Suprapubic skin (tissue), 4 donors: ENCODE data around the gene LIPI. TPM values are rescaled to one million over a fixed set of nuclear protein-coding genes. Genes with fewer than 3 reads are reported as not detected.
A peak's percentile ranks its signal among the peaks of the same experiment; 100 is the strongest.

Source experiments
- DNase-seq, 2 donors: peaks; one replicate each; pipeline ENCODE4 v3.0.0-alpha.2; 2019; ENCODE audit warnings: low spot score in 2 of 2
- H3K27ac ChIP-seq: fragments of 200-600 bp; sonication (generic); one replicate; pipeline ENCODE4 v1.5.1; 2019
- H3K27me3 ChIP-seq: fragments of 200-600 bp; sonication (generic); one replicate; pipeline ENCODE4 v1.5.1; 2019
- H3K36me3 ChIP-seq: fragments of 200-600 bp; sonication (generic); one replicate; pipeline ENCODE4 v1.5.1; 2019
- H3K4me1 ChIP-seq: fragments of 200-600 bp; sonication (generic); one replicate; pipeline ENCODE4 v1.5.1; 2019
- H3K4me3 ChIP-seq: fragments of 200-600 bp; sonication (generic); one replicate; pipeline ENCODE4 v1.5.1; 2019; ENCODE audit warnings: mild to moderate bottlenecking
- H3K9me3 ChIP-seq: fragments of 200-600 bp; sonication (generic); one replicate; pipeline ENCODE4 v1.5.1; 2019
- EP300 ChIP-seq: sonication (generic); formaldehyde crosslinking; IDR thresholded peaks from one replicate; pipeline ENCODE4 v1.6.1; 2017; ENCODE audit warnings: antibody characterized with exemption
- POLR2A ChIP-seq, 2 donors: fragments of 450-650 bp; IDR thresholded peaks; one replicate each; pipeline ENCODE4 v1.6.1; 2017; ENCODE audit warnings: antibody characterized with exemption in 2 of 2, mild to moderate bottlenecking in 2 of 2, moderate library complexity in 2 of 2
- POLR2AphosphoS5 ChIP-seq, 3 donors: sonication (generic); formaldehyde crosslinking; IDR thresholded peaks; one replicate each; pipeline ENCODE4 v1.6.1; 2017; ENCODE audit warnings: antibody characterized with exemption in 3 of 3
- WGBS: methylation state at CpG from one replicate; pipeline ENCODE4 v1.1.5; 2018; 5-methylcytosine and 5-hydroxymethylcytosine counted together
- total RNA-seq, 4 donors: library from RNA; depleted of rRNA; stranded (reverse); fragments of >200 nt; gene quantifications; one replicate each; pipeline ENCODE4 v1.1.0, GENCODE V29; 2016
- TF ChIP-seq, protein P1 (sequence below), 2 donors: fragments of 200-600 bp in 1 of 2; fragments of 450-650 bp in 1 of 2; sonication (generic) in 1 of 2; IDR thresholded peaks; one replicate each; pipeline ENCODE4 v1.5.1; 2016 to 2019; ENCODE audit warnings: antibody characterized with exemption in 2 of 2, mild to moderate bottlenecking in 1 of 2, moderate library complexity in 1 of 2

LIPI gene
- total RNA-seq, 4 donors from 2014 or later = not detected

DNA sequence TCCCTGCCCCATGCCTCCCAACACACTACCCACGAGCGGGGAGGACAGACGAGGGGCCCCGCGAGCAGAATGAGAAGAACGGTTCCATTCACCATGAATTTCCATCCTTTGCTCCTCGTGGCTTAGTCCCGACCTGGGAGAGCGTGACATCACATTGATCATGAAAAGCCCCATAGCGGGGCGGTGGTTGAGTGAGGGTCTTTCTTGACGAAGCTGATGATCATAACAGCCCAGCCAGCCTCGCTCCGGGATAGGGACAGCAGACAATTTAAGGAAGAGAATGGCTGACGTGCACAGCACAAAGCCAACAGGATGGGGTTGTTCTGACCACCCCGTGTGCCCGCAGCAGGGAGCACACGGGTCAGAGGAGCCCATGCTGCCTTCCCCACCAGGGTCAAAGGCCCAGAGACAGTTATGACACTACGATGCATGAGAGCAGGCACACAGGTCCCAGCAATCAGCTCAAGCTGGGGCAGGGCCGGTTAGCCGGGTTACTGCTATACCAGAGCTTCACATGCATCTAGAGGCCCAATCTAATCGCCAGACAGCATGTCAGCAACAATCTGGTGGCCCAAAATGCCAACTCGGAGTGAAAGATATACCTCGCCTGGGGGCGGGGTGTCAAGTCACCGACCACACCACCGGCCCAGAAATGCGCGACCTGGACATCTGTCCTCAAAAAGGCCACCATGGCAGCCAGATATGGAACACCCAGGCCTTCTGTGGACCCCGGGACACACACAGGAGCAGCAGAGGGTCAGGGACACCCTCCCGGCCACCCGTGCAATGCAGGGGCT lies 135.2 kb downstream of the LIPI start:
- no peak for DNase-seq
- Histone ChIP-seq H3K9me3 (peaks cover 8% of the 10 kb centered on the region), H3K4me3 (no peak overlapping the region), H3K27ac (no peak overlapping the region), H3K36me3 (no peaks in the 10 kb centered on the region), H3K27me3 (no peaks in the 10 kb centered on the region), H3K4me1 (no peaks in the 10 kb centered on the region)
- WGBS = 96% methylated on average over 29 of the region's 32 CpGs
- TF ChIP-seq POLR2A (IDR thresholded peaks at IDR 0.05) = no peak
- no peak for TF ChIP-seq POLR2AphosphoS5 (IDR thresholded peaks at IDR 0.05)
- TF ChIP-seq, protein P1, sequence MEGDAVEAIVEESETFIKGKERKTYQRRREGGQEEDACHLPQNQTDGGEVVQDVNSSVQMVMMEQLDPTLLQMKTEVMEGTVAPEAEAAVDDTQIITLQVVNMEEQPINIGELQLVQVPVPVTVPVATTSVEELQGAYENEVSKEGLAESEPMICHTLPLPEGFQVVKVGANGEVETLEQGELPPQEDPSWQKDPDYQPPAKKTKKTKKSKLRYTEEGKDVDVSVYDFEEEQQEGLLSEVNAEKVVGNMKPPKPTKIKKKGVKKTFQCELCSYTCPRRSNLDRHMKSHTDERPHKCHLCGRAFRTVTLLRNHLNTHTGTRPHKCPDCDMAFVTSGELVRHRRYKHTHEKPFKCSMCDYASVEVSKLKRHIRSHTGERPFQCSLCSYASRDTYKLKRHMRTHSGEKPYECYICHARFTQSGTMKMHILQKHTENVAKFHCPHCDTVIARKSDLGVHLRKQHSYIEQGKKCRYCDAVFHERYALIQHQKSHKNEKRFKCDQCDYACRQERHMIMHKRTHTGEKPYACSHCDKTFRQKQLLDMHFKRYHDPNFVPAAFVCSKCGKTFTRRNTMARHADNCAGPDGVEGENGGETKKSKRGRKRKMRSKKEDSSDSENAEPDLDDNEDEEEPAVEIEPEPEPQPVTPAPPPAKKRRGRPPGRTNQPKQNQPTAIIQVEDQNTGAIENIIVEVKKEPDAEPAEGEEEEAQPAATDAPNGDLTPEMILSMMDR (IDR thresholded peaks at IDR 0.05) = no peak
- TF ChIP-seq EP300 = no peak

DNA sequence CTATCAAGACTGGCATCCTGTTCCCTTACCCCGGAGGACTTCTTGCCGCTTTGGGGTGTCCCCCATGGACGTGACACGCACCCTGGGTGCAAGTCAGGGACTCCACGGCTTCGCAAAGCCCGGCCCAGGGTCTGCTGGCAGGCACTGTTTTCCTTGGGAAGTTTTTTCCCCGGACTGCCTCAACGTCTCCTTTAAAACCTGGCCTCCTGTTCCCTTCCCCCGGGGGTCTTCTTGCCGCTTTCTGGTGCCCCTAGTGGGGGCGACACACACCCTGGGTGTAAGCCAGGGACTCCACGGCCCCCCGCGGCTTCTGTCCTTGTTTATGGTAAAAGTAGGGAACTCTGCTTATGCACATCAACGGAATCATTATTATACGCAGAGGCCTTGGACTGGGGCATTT lies 136.6 kb downstream of the LIPI start:
- H3K9me3 ChIP-seq = peaks cover 8% of the 10 kb centered on the region
- 98% methylated on average over 17 of the region's 17 CpGs for WGBS
- TF ChIP-seq EP300 (no peak), POLR2AphosphoS5 (IDR thresholded peaks at IDR 0.05) (no peak), POLR2A (IDR thresholded peaks at IDR 0.05) (no peak)
- TF ChIP-seq, protein P1 (IDR thresholded peaks at IDR 0.05) = no peak

DNA sequence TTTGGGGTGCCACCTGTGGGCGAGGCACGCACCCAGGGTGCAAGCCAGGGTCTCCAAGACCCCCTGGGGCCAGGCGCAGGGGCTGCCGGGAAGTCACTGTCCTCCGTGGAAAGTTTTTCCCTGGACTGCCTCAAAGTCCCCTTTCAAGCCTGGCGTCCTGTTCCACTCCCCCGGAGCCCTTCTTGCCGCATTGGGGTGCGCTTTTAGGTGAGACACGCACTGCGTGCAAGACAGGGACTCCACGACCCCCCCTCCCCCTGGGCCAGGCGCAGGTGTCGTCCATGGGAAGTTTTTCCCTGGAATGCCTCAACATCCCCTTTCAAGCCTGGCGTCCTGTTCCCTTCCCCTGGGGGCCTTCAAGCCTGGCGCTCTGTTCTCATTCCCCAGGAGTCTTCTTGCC lies 137.1 kb downstream of the LIPI start:
- Histone ChIP-seq H3K4me1 (no peaks in the 10 kb centered on the region), H3K27ac (no peak overlapping the region), H3K27me3 (no peaks in the 10 kb centered on the region), H3K36me3 (no peaks in the 10 kb centered on the region), H3K4me3 (no peak overlapping the region), H3K9me3 (peaks cover 2% of the 10 kb centered on the region)
- 94% methylated on average over 15 of the region's 16 CpGs for WGBS
- DNase-seq = peak in 1 of 2 donors; percentile 77
- TF ChIP-seq, protein P1 (IDR thresholded peaks at IDR 0.05) = no peak
- TF ChIP-seq EP300 (no peak), POLR2AphosphoS5 (IDR thresholded peaks at IDR 0.05) (no peak), POLR2A (IDR thresholded peaks at IDR 0.05) (no peak)

More for the DNA sequence above, 136.6 kb downstream of the LIPI start:
- H3K36me3 ChIP-seq = no peaks in the 10 kb centered on the region
- no peaks in the 10 kb centered on the region for H3K27me3 ChIP-seq
- H3K4me1 ChIP-seq = no peaks in the 10 kb centered on the region
- no peak overlapping the region for H3K4me3 ChIP-seq
- DNase-seq = no peak
- H3K27ac ChIP-seq = no peak overlapping the region

DNA sequence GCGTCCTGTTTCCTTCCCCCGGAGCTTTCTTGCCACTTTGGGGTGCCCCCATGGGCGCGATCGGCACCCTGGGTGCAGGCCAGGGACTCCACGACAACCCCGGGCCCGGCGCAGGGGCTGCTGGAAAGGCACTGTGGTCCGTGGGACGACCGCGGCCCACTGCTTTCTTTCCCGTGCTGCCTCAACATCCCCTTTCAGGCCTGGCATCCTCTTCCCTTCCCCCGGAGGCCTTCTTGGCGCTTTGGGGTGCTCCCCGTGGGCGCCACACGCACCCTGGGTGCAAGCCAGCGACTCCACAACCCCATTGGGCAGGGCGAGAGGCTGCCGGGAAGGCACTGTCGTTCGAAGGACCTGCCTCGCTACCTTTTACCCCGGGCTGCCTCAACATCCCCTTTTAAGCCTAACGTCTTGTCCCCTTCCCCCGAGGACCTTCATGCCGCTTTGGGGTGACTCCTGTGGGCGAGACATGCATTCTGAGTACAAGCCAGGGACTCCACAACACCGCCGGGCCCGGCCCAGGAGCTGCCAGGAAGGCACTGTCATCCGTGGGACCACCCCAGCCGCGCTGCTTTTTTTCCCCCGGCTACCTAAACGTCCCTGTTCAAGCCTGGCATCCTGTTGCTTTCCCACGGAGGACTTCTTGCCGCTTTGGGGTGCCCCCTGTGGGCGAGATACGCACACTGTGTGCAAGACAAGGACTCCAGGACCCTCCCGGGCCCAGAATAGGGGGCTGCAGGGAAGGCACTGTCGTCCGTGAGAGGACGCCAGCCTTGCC lies 137.8 kb downstream of the LIPI start:
- Histone ChIP-seq H3K9me3 (no peaks in the 10 kb centered on the region), H3K27me3 (no peaks in the 10 kb centered on the region), H3K27ac (no peak overlapping the region), H3K4me1 (no peaks in the 10 kb centered on the region), H3K36me3 (no peaks in the 10 kb centered on the region), H3K4me3 (no peak overlapping the region)
- no peak for DNase-seq
- TF ChIP-seq, protein P1 (IDR thresholded peaks at IDR 0.05) = no peak
- no peak for TF ChIP-seq EP300
- no peak for TF ChIP-seq POLR2AphosphoS5 (IDR thresholded peaks at IDR 0.05)
- no peak for TF ChIP-seq POLR2A (IDR thresholded peaks at IDR 0.05)
- 97% methylated on average over 39 of the region's 46 CpGs for WGBS
